Right lobe of liver (tissue), 4 donors: ENCODE results near the gene PSEN2.

Experiments used
- POLR2A ChIP-seq: fragments of 450-650 bp; IDR thresholded peaks from one replicate; pipeline ENCODE4 v1.6.1; 2017; ENCODE audit warnings: antibody characterized with exemption, mild to moderate bottlenecking
- TF ChIP-seq, protein P1 (sequence below), 4 donors: fragments of 200-600 bp in 3 of 4; fragments of 450-650 bp in 1 of 4; IDR thresholded peaks; one replicate each; pipeline versions ENCODE4 v1.5.1 to v1.8.0; 2016 to 2022; ENCODE audit warnings: antibody characterized with exemption in 4 of 4, mild to moderate bottlenecking in 2 of 4
- donor health status: DM: no; HTN: no; CAD: no.
- donor health status: DM: no; HTN: no; CAD: no.
- donor health status: DM: no; HTN: yes; CAD: no.

DNA sequence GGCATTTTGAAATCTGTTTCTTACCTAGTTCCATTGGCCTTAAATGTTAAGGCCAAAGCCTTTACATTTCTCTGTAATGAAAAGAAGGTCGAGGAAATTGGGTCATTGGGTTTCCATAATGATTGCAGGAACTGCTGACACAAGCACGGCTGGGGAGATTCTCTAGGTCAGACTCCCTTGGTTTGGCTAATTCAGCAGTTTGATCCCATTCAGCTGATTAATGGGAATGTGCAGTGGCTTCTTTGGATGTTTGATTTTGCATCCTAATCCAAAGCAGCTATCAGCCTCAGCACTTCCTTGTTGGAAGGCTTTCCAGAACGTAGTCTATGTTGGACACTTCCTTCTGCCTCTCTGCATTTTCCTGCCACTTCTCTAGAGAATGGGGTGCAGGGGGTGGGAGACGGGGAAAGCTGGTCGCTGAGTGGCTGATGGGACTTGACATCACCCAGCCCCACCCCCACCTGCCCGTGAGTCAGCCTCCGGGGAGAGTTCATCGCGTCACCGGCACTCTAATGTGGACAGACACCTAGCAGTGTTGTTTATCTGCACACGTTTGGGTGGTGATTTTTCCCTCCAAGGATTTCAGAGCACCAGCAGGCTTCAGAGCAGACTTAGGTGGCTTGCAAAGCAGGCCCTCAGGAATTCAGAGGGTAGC, 5.4 kb downstream of the PSEN2 start:
- TF ChIP-seq, protein P1, sequence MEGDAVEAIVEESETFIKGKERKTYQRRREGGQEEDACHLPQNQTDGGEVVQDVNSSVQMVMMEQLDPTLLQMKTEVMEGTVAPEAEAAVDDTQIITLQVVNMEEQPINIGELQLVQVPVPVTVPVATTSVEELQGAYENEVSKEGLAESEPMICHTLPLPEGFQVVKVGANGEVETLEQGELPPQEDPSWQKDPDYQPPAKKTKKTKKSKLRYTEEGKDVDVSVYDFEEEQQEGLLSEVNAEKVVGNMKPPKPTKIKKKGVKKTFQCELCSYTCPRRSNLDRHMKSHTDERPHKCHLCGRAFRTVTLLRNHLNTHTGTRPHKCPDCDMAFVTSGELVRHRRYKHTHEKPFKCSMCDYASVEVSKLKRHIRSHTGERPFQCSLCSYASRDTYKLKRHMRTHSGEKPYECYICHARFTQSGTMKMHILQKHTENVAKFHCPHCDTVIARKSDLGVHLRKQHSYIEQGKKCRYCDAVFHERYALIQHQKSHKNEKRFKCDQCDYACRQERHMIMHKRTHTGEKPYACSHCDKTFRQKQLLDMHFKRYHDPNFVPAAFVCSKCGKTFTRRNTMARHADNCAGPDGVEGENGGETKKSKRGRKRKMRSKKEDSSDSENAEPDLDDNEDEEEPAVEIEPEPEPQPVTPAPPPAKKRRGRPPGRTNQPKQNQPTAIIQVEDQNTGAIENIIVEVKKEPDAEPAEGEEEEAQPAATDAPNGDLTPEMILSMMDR (IDR thresholded peaks at IDR 0.05), result no peak
- TF ChIP-seq POLR2A, result no peak
